IMR-90 (cell line): ENCODE results near the gene PRRC2A. TPM values are rescaled to one million over a fixed set of nuclear protein-coding genes. Genes with fewer than 3 reads are reported as not detected.

Experiments used
- ATAC-seq: fragments of 200-7000 bp; cut with Tn5 transposase; 2 replicates; pipeline ENCODE4 v1.9.1; 2020; ENCODE audit warnings: low read depth, mild to moderate bottlenecking, moderate library complexity
- BruUV-seq: library from RNA; stranded (reverse); fragments of 400-500 nt; replicated peaks from 2 replicates; lab custom pipeline; 2021; lab: Mats Ljungman, UMichigan
- CTCF ChIA-PET: fragments of 300-600 bp; formaldehyde crosslinking; extraction: SDS; loops from one replicate; lab custom pipeline; 2021; ENCODE audit warnings: antibody characterized with exemption; lab: Yijun Ruan, JAX
- POLR2A ChIA-PET: fragments of 300-600 bp; sonication (Branson Sonifier 250); formaldehyde crosslinking; loops from one replicate; lab custom pipeline; 2022; ENCODE audit warnings: antibody characterized with exemption; ENCODE audit not compliant: unreplicated experiment; lab: Charles Lee
- DNase-seq: peaks from one replicate; pipeline ENCODE4 v3.0.0; 2013
- H2AFZ ChIP-seq: replicated peaks from 2 replicates; pipeline ENCODE3; 2013; ENCODE audit warnings: low read length, mild to moderate bottlenecking; ENCODE audit not compliant: poor library complexity
- H2AK5ac ChIP-seq: 2 replicates; pipeline ENCODE4 v1.6.1; 2013; ENCODE audit warnings: low read depth, low read length, inconsistent platforms
- H2AK9ac ChIP-seq: replicated peaks from 2 replicates; pipeline ENCODE3; 2013; ENCODE audit warnings: mild to moderate bottlenecking, low read depth, low read length, moderate library complexity; ENCODE audit not compliant: poor library complexity
- H2BK120ac ChIP-seq: 2 replicates; pipeline ENCODE4 v1.6.1; 2013; ENCODE audit warnings: low read depth, low read length, inconsistent platforms
- H2BK15ac ChIP-seq: 3 replicates; pipeline ENCODE4 v1.6.1; 2013; ENCODE audit warnings: low read depth, low read length, inconsistent platforms
- H2BK20ac ChIP-seq: 2 replicates; pipeline ENCODE4 v1.6.1; 2013; ENCODE audit warnings: low read depth, mild to moderate bottlenecking, inconsistent platforms, low read length, moderate library complexity
- H2BK5ac ChIP-seq: 2 replicates; pipeline ENCODE4 v1.6.1; 2013; ENCODE audit warnings: mild to moderate bottlenecking, low read depth, low read length, inconsistent platforms; ENCODE audit not compliant: poor library complexity, severe bottlenecking
- H3K14ac ChIP-seq: replicated peaks from 2 replicates; pipeline ENCODE4 v1.6.1; 2013; ENCODE audit warnings: low read depth, low read length, inconsistent platforms
- H3K18ac ChIP-seq: 2 replicates; pipeline ENCODE4 v1.6.1; 2013; ENCODE audit warnings: low read depth, low read length, control low read depth
- H3K23ac ChIP-seq: 2 replicates; pipeline ENCODE4 v1.6.1; 2013; ENCODE audit warnings: low read depth, low read length, inconsistent platforms
- H3K27ac ChIP-seq: 2 replicates; pipeline ENCODE4 v1.5.1; 2013; ENCODE audit warnings: mild to moderate bottlenecking, control low read depth, low read length; ENCODE audit not compliant: insufficient read depth
- H3K27me3 ChIP-seq: 2 replicates; pipeline ENCODE4 v1.6.1; 2013; ENCODE audit warnings: low read length; ENCODE audit not compliant: control insufficient read depth, insufficient read depth
- H3K36me3 ChIP-seq: 2 replicates; pipeline ENCODE4 v1.6.1; 2013; ENCODE audit warnings: low read length, mixed read lengths; ENCODE audit not compliant: control insufficient read depth, insufficient read depth
- H3K4ac ChIP-seq: 2 replicates; pipeline ENCODE4 v1.6.1; 2013; ENCODE audit warnings: low read depth, low read length, inconsistent platforms
- H3K4me1 ChIP-seq: 2 replicates; pipeline ENCODE4 v1.6.1; 2013; ENCODE audit warnings: low read length, mixed read lengths; ENCODE audit not compliant: control insufficient read depth, insufficient read depth
- H3K4me2 ChIP-seq: 2 replicates; pipeline ENCODE4 v1.6.1; 2013; ENCODE audit warnings: low read depth, mild to moderate bottlenecking, control low read depth, low read length, moderate library complexity
- H3K4me3 ChIP-seq: 2 replicates; pipeline ENCODE4 v1.5.1; 2013; ENCODE audit warnings: low read depth, mild to moderate bottlenecking, control low read depth, low read length, moderate library complexity; ENCODE audit not compliant: insufficient read depth
- H3K56ac ChIP-seq: 2 replicates; pipeline ENCODE4 v1.6.1; 2013; ENCODE audit warnings: low read length, inconsistent platforms; ENCODE audit not compliant: insufficient read depth; ENCODE audit errors: extremely low read depth
- H3K79me1 ChIP-seq, 2 experiments: 2 replicates each; pipeline ENCODE4 v1.6.1; 2013; ENCODE audit warnings: low read length in 2 of 2, inconsistent platforms in 1 of 2, low read depth in 1 of 2
- H3K9ac ChIP-seq: 2 replicates; pipeline ENCODE4 v1.6.1; 2013; ENCODE audit warnings: low read depth, low read length, control low read depth
- H3K9me1 ChIP-seq: 2 replicates; pipeline ENCODE4 v1.6.1; 2013; ENCODE audit warnings: low read length, inconsistent platforms; ENCODE audit not compliant: insufficient read depth
- H3K9me3 ChIP-seq: 2 replicates; pipeline ENCODE4 v1.6.1; 2013; ENCODE audit warnings: low read length; ENCODE audit not compliant: control insufficient read depth, insufficient read depth
- H4K20me1 ChIP-seq: 2 replicates; pipeline ENCODE4 v1.6.1; 2013; ENCODE audit warnings: low read length, inconsistent platforms; ENCODE audit not compliant: insufficient read depth
- H4K5ac ChIP-seq: 2 replicates; pipeline ENCODE4 v1.6.1; 2013; ENCODE audit warnings: mild to moderate bottlenecking, low read depth, low read length, control low read depth
- H4K8ac ChIP-seq, 2 experiments: 2 replicates each; pipeline ENCODE4 v1.6.1; 2013; ENCODE audit warnings: low read depth in 2 of 2, low read length in 2 of 2, control low read depth in 1 of 2, inconsistent platforms in 1 of 2
- H4K91ac ChIP-seq: 2 replicates; pipeline ENCODE4 v1.6.1; 2013; ENCODE audit warnings: low read depth, low read length, inconsistent platforms; ENCODE audit not compliant: insufficient read depth
- BHLHE40 ChIP-seq: fragments of 150-350 bp; IDR thresholded peaks from 2 replicates; pipeline ENCODE4 v1.6.1; 2016; ENCODE audit warnings: mild to moderate bottlenecking, low read depth, low read length
- CEBPB ChIP-seq: IDR thresholded peaks from 2 replicates; pipeline ENCODE4 v1.6.1; 2012; ENCODE audit warnings: low read depth, low read length, improper control_type of control experiment
- CHD1 ChIP-seq: IDR thresholded peaks from 2 replicates; pipeline ENCODE4 v1.6.1; 2012; ENCODE audit warnings: low read depth, low read length, improper control_type of control experiment
- CTCF ChIP-seq: conservative IDR thresholded peaks from 2 replicates; pipeline ENCODE4 v1.5.1; 2012; ENCODE audit warnings: mild to moderate bottlenecking, low read depth, low read length, improper control_type of control experiment
- ELK1 ChIP-seq: fragments of 150-350 bp; IDR thresholded peaks from 2 replicates; pipeline ENCODE4 v1.6.1; 2016; ENCODE audit warnings: low read depth, mild to moderate bottlenecking, low read length, moderate library complexity, borderline replicate concordance
- FOS ChIP-seq: fragments of 150-350 bp; IDR thresholded peaks from 2 replicates; pipeline ENCODE4 v1.6.1; 2016; ENCODE audit warnings: low read depth, low read length
- MAFK ChIP-seq: IDR thresholded peaks from 2 replicates; pipeline ENCODE4 v1.6.1; 2012; ENCODE audit warnings: low read depth, low read length, improper control_type of control experiment
- MAZ ChIP-seq: IDR thresholded peaks from 2 replicates; pipeline ENCODE4 v1.6.1; 2012; ENCODE audit warnings: low read depth, mild to moderate bottlenecking, low read length, improper control_type of control experiment, moderate library complexity, borderline replicate concordance
- MXI1 ChIP-seq: IDR thresholded peaks from 2 replicates; pipeline ENCODE4 v1.6.1; 2012; ENCODE audit warnings: low read depth, mild to moderate bottlenecking, low read length, moderate library complexity, borderline replicate concordance
- NFE2L2 ChIP-seq: fragments of 150-350 bp; IDR thresholded peaks from 2 replicates; pipeline ENCODE4 v1.6.1; 2016; ENCODE audit warnings: low read depth, mild to moderate bottlenecking, low read length
- POLR2A ChIP-seq: IDR thresholded peaks from 2 replicates; pipeline ENCODE4 v1.6.1; 2012; ENCODE audit warnings: mild to moderate bottlenecking, low read depth, low read length
- RAD21 ChIP-seq: IDR thresholded peaks from 2 replicates; pipeline ENCODE4 v1.6.1; 2012; ENCODE audit warnings: low read length, improper control_type of control experiment
- RCOR1 ChIP-seq: IDR thresholded peaks from 2 replicates; pipeline ENCODE4 v1.6.1; 2012; ENCODE audit warnings: mild to moderate bottlenecking, low read length, improper control_type of control experiment; ENCODE audit not compliant: insufficient replicate concordance
- RFX5 ChIP-seq: IDR thresholded peaks from 2 replicates; pipeline ENCODE4 v1.8.0; 2012; ENCODE audit warnings: low read depth, mild to moderate bottlenecking, low read length, moderate library complexity
- SMC3 ChIP-seq: fragments of 150-350 bp; IDR thresholded peaks from 2 replicates; pipeline ENCODE4 v1.6.1; 2016; ENCODE audit warnings: low read depth, mild to moderate bottlenecking, antibody characterized with exemption, low read length, moderate library complexity
- USF2 ChIP-seq: fragments of 150-350 bp; IDR thresholded peaks from 2 replicates; pipeline ENCODE4 v1.6.1; 2017; ENCODE audit warnings: mild to moderate bottlenecking, antibody characterized with exemption, low read length, low read depth
- WGBS, 2 experiments: methylation state at CpG; one replicate each; pipeline versions ENCODE4 v1.1.5 to v1.1.7; 2013; ENCODE audit warnings: missing lambda C conversion rate in 2 of 2; ENCODE audit not compliant: insufficient read length in 1 of 2; ENCODE audit errors: extremely low coverage in 2 of 2; 5-methylcytosine and 5-hydroxymethylcytosine counted together
- dilution Hi-C: fragments of 300-500 bp; cut with HindIII; formaldehyde crosslinking; loops from one replicate; pipeline ENCODE4 v1.14.3; 2018; ENCODE audit warnings: low sequenced_read_pairs; ENCODE audit not compliant: unreplicated experiment
- in situ Hi-C: fragments of 300-500 bp; cut with MboI; formaldehyde crosslinking; loops from 3 replicates; pipeline ENCODE4 v1.14.3; 2019; ENCODE audit warnings: low sequenced_read_pairs, inconsistent platforms, mixed read lengths
- intact Hi-C: fragments of 100-400 bp; cut with micrococcal nuclease; formaldehyde crosslinking; loops from 2 replicates; pipeline ENCODE4 v1.10.0; 2022
- polyA plus RNA-seq, 3 experiments: library from polyadenylated mRNA; depleted of rRNA; stranded (reverse); fragments of >200 nt; gene quantifications; 2 replicates each; pipeline ENCODE4 v1.2.3, GENCODE V29; 2012; ENCODE audit warnings: low replicate concordance in 1 of 3
- total RNA-seq: library from RNA; depleted of rRNA; stranded (reverse); fragments of >200 nt; gene quantifications from 2 replicates; pipeline ENCODE4 v1.2.3, GENCODE V29; 2012

Gene PRRC2A
- total and polyA plus RNA-seq, 2 of the 4 experiments (the other 2 are of a cell fraction), result 7.7 to 88.6 TPM

GRCh38 chr6:31626952-31627351 is 6.4 kb downstream of the PRRC2A start:
- Histone ChIP-seq H3K9me3 (no peaks in the 10 kb centered on the region), H3K18ac (no peak overlapping the region), H3K4me3 (no peak overlapping the region), H3K4ac (no peak overlapping the region), H3K23ac (no peak overlapping the region), H2BK5ac (no peak overlapping the region), H3K9ac (no peak overlapping the region), H3K9me1 (peaks cover 6% of the 10 kb centered on the region), H4K5ac (no peak overlapping the region), H4K20me1 (peaks cover 45% of the 10 kb centered on the region), H2AK5ac (no peak overlapping the region), H3K79me1 (peaks cover 26 to 71% of the 10 kb centered on the region in 2 experiments), H4K91ac (no peak overlapping the region), H3K27ac (no peak overlapping the region), H2AFZ (no peak overlapping the region), H2AK9ac (no peak overlapping the region), H2BK20ac (no peak overlapping the region), H4K8ac (no peak overlapping the region), H3K27me3 (no peaks in the 10 kb centered on the region), H3K4me2 (no peak overlapping the region), H3K56ac (no peak overlapping the region), H2BK120ac (no peak overlapping the region), H2BK15ac (no peak overlapping the region), H3K14ac (no peak overlapping the region), H3K36me3 (peaks cover 87% of the 10 kb centered on the region), H3K4me1 (no peaks in the 10 kb centered on the region)
- ChIA-PET CTCF (no interaction called here), POLR2A (interaction anchor here (0.6 kb wide), 1 partner anchor 182 kb away, joined by 3 read pairs; no protein-coding TSS in a partner anchor)
- BruUV-seq, result no TSS peak
- dilution Hi-C loops (no loop called here), intact Hi-C loops (no loop called here), in situ Hi-C loops (no loop called here)
- ATAC-seq (no peak), DNase-seq (no peak)
- TF ChIP-seq BHLHE40 (no peak), SMC3 (no peak), MAFK (no peak), ELK1 (no peak), MXI1 (no peak), FOS (no peak), POLR2A (no peak), CHD1 (no peak), MAZ (no peak), CEBPB (no peak), RCOR1 (no peak), USF2 (no peak), RFX5 (no peak), RAD21 (no peak), NFE2L2 (no peak), CTCF (no peak)
- no CpG with 5 or more reads among the region's 10 CpGs for WGBS, 2 experiments
